Measurements from ENCODE around the gene KLF5.

DNA sequence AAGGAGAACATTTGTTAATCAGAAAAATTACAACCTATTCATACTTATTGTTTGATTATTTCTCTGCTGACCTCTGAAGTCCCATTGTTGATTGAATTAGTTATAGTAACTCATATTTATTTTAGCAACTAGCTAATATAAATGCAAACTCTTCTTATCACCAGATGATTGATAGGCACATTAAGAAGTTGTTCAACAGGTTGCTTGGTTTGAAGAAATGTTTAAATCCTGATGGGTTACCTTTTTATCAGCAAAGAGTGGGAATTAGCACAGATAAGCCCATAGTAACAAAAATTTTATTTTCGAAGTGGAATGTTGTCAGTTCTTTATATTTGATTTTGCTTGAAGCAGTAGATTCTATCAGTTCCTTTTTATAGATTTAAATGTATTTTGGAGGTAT lies 44.4 kb downstream of the KLF5 start:
- no peak for TF ChIP-seq EZH2 (optimal IDR thresholded peaks at IDR 0.05; ENCODE audit: low read depth, low read length)
- TF ChIP-seq, protein P1, sequence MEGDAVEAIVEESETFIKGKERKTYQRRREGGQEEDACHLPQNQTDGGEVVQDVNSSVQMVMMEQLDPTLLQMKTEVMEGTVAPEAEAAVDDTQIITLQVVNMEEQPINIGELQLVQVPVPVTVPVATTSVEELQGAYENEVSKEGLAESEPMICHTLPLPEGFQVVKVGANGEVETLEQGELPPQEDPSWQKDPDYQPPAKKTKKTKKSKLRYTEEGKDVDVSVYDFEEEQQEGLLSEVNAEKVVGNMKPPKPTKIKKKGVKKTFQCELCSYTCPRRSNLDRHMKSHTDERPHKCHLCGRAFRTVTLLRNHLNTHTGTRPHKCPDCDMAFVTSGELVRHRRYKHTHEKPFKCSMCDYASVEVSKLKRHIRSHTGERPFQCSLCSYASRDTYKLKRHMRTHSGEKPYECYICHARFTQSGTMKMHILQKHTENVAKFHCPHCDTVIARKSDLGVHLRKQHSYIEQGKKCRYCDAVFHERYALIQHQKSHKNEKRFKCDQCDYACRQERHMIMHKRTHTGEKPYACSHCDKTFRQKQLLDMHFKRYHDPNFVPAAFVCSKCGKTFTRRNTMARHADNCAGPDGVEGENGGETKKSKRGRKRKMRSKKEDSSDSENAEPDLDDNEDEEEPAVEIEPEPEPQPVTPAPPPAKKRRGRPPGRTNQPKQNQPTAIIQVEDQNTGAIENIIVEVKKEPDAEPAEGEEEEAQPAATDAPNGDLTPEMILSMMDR (IDR thresholded peaks at IDR 0.05; ENCODE audit: low read length) = no peak
- no peak for TF ChIP-seq EZH2phosphoT487 (IDR thresholded peaks at IDR 0.05; ENCODE audit: low read length)

Measured in MM.1S (cell line).